OCI-LY7 (cell line): ENCODE measurements around the gene DDC. TPM values are rescaled to one million over a fixed set of nuclear protein-coding genes. Genes with fewer than 3 reads are reported as not detected.
"Not testable (repeated sequence)": the region's sequence is repeated elsewhere in the genome, so short reads cannot be mapped to it uniquely, and the experiment has no call there.

Experiments
- BruUV-seq: library from RNA; stranded (reverse); fragments of 400-500 nt; replicated peaks from 2 replicates; lab custom pipeline; 2021; lab: Mats Ljungman, UMichigan
- CTCF ChIA-PET: fragments of 300-600 bp; sonication (Branson Sonifier 250); formaldehyde crosslinking; loops from one replicate; lab custom pipeline; 2022; ENCODE audit warnings: antibody characterized with exemption; ENCODE audit not compliant: unreplicated experiment; lab: Charles Lee
- POLR2A ChIA-PET: fragments of 300-600 bp; sonication (Branson Sonifier 250); formaldehyde crosslinking; loops from one replicate; lab custom pipeline; 2022; ENCODE audit warnings: antibody characterized with exemption; lab: Charles Lee
- DNase-seq: peaks from one replicate; pipeline ENCODE4 v3.0.0-alpha.2; 2015; ENCODE audit warnings: low spot score
- H2AFZ ChIP-seq: fragments of 200-600 bp; sonication (generic), shearing (Covaris generic); 2 replicates; pipeline ENCODE4 v1.6.1; 2014; ENCODE audit warnings: mild to moderate bottlenecking, antibody characterized with exemption, low read length, moderate library complexity
- H3K27ac ChIP-seq: fragments of 200-600 bp; sonication (generic); 2 replicates; pipeline ENCODE4 v1.5.1; 2014; ENCODE audit warnings: mixed run types, low read depth, mild to moderate bottlenecking, moderate library complexity, low read length, inconsistent platforms; ENCODE audit not compliant: poor library complexity, severe bottlenecking
- H3K36me3 ChIP-seq: fragments of 200-600 bp; sonication (generic); 2 replicates; pipeline ENCODE4 v1.6.1; 2014; ENCODE audit warnings: mild to moderate bottlenecking, antibody characterized with exemption, low read length, moderate library complexity, mixed read lengths; ENCODE audit not compliant: insufficient read depth
- H3K4me1 ChIP-seq: fragments of 200-600 bp; sonication (generic); 2 replicates; pipeline ENCODE4 v1.5.1; 2014; ENCODE audit warnings: mild to moderate bottlenecking, low read length; ENCODE audit not compliant: insufficient read depth, poor library complexity, severe bottlenecking
- H3K4me2 ChIP-seq: fragments of 200-600 bp; sonication (generic); 2 replicates; pipeline ENCODE4 v1.6.1; 2014; ENCODE audit warnings: mild to moderate bottlenecking, low read length
- H3K4me3 ChIP-seq: fragments of 200-600 bp; sonication (generic); 2 replicates; pipeline ENCODE4 v1.5.1; 2014; ENCODE audit warnings: mild to moderate bottlenecking, low read depth, low read length; ENCODE audit not compliant: poor library complexity, severe bottlenecking
- H3K79me2 ChIP-seq: fragments of 200-600 bp; sonication (generic); 2 replicates; pipeline ENCODE4 v1.6.1; 2016; ENCODE audit warnings: low read depth, mild to moderate bottlenecking, low read length, moderate library complexity, mixed read lengths; ENCODE audit not compliant: insufficient read depth
- H3K9me2 ChIP-seq: fragments of 200-600 bp; sonication (generic); 2 replicates; pipeline ENCODE4 v1.6.1; 2016; ENCODE audit warnings: mild to moderate bottlenecking, low read length, mixed read lengths; ENCODE audit not compliant: insufficient read depth
- H3K9me3 ChIP-seq: fragments of 200-600 bp; sonication (generic); 2 replicates; pipeline ENCODE4 v1.6.1; 2014; ENCODE audit warnings: mild to moderate bottlenecking, mixed run types, low read length, mixed read lengths
- H4K20me1 ChIP-seq: fragments of 200-600 bp; sonication (generic); 2 replicates; pipeline ENCODE4 v1.6.1; 2014; ENCODE audit warnings: mild to moderate bottlenecking, antibody characterized with exemption, low read length, moderate library complexity, mixed read lengths; ENCODE audit not compliant: insufficient read depth
- CTCF ChIP-seq: fragments of 200-600 bp; sonication (generic); conservative IDR thresholded peaks from 2 replicates; pipeline ENCODE4 v1.5.1; 2014; ENCODE audit warnings: mild to moderate bottlenecking, antibody characterized with exemption, low read length, moderate library complexity, mixed read lengths
- EZH2phosphoT487 ChIP-seq: fragments of 200-600 bp; sonication (generic); IDR thresholded peaks from 2 replicates; pipeline ENCODE4 v1.6.1; 2018; ENCODE audit warnings: low read depth, borderline replicate concordance, mild to moderate bottlenecking, mixed run types, antibody characterized with exemption, low read length, moderate library complexity, mixed read lengths
- intact Hi-C: fragments of 100-400 bp; cut with micrococcal nuclease; formaldehyde crosslinking; loops from one replicate; pipeline ENCODE4 v1.10.0; 2022; ENCODE audit not compliant: unreplicated experiment
- total RNA-seq, 2 experiments: library from RNA; depleted of rRNA in 1 of 2; stranded (reverse); fragments of >200 nt in 1 of 2; shearing (Covaris generic) in 1 of 2; gene quantifications; 2 replicates each; pipeline ENCODE4 v1.2.3, GENCODE V29; 2014 to 2022

DDC gene
- total RNA-seq, 2 experiments from 2014 or later: not detected

DNA sequence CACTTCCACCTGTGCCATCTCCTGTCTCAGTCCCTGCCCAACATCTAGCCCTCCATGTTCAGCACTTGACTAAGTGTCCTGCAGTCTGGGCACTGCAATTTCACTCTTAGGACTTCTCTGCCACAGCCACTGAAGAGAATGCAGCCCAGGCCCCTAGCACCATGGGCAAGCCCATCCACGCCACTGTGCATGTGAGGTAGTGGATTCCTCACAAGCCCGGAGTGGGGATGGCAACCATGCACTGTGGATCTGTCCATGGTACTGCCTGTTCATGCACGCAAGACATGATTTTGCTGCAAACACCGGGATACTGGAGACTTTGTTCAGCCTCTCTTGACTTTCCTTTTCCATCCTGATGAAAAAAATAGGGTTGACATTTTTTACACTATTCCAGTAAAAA is 12.3 kb downstream of the DDC start:
- intact Hi-C loops: no loop called here
- ChIA-PET CTCF (no interaction called here), POLR2A (interaction anchor here (0.6 kb wide), 1 partner anchor 59 kb away, joined by 3 read pairs; no protein-coding TSS in a partner anchor)
- BruUV-seq: no TSS peak
- H3K9me2 ChIP-seq: no peaks in the 10 kb centered on the region
- no peak overlapping the region for H3K27ac ChIP-seq
- H3K4me3 ChIP-seq: no peak overlapping the region
- DNase-seq: no peak
- no peak for TF ChIP-seq EZH2phosphoT487
- TF ChIP-seq CTCF: no peak
- no peaks in the 10 kb centered on the region for H4K20me1 ChIP-seq
- no peaks in the 10 kb centered on the region for H3K9me3 ChIP-seq
- no peaks in the 10 kb centered on the region for H3K36me3 ChIP-seq
- no peak overlapping the region for H2AFZ ChIP-seq
- no peaks in the 10 kb centered on the region for H3K79me2 ChIP-seq
- no peaks in the 10 kb centered on the region for H3K4me1 ChIP-seq
- no peak overlapping the region for H3K4me2 ChIP-seq

- no peaks in the 10 kb centered on the region for H3K9me3 ChIP-seq
- no peaks in the 10 kb centered on the region for H3K4me1 ChIP-seq
- H3K9me2 ChIP-seq: no peaks in the 10 kb centered on the region
- H3K4me2 ChIP-seq: no peak overlapping the region
- POLR2A ChIA-PET: interaction anchor here (1.2 kb wide), 1 partner anchor 9 kb away, joined by 3 read pairs; no protein-coding TSS in a partner anchor
- no peak for TF ChIP-seq EZH2phosphoT487
- TF ChIP-seq CTCF: no peak
- no peak overlapping the region for H2AFZ ChIP-seq
- intact Hi-C loops: no loop called here
- no peak overlapping the region for H3K27ac ChIP-seq
- no peaks in the 10 kb centered on the region for H3K36me3 ChIP-seq
- no peaks in the 10 kb centered on the region for H4K20me1 ChIP-seq
- no peak overlapping the region for H3K4me3 ChIP-seq
- DNase-seq: no peak
- no TSS peak for BruUV-seq
- CTCF ChIA-PET: interaction anchor here (0.6 kb wide), 1 partner anchor 80 kb away, joined by 3 read pairs; no protein-coding TSS in a partner anchor
- no peaks in the 10 kb centered on the region for H3K79me2 ChIP-seq
Observed at GRCh38 chr7:50552139-50552538, 13.1 kb downstream of the DDC start.

- POLR2A ChIA-PET: interaction anchor here (0.7 kb wide), 1 partner anchor 456 kb away, joined by 3 read pairs; no protein-coding TSS in a partner anchor
- intact Hi-C loops, BruUV-seq: not testable (repeated sequence)
Observed at GRCh38 chr7:50545613-50546012, 19.6 kb downstream of the DDC start.

More at GRCh38 chr7:50545613-50546012, 19.6 kb downstream of the DDC start:
- H4K20me1 ChIP-seq, H3K36me3 ChIP-seq, H2AFZ ChIP-seq, H3K27ac ChIP-seq, H3K4me1 ChIP-seq, DNase-seq, H3K4me3 ChIP-seq, H3K4me2 ChIP-seq, H3K9me2 ChIP-seq, H3K79me2 ChIP-seq, H3K9me3 ChIP-seq, CTCF ChIA-PET: not testable (repeated sequence)
